ENCODE measurements around the gene NUMB.

Gene NUMB

GRCh38 chr14:73241481-73242165 is 216.7 kb downstream of the NUMB start:
- no peak for DNase-seq

GRCh38 chr14:73240816-73241480 is 217.4 kb downstream of the NUMB start:
- DNase-seq, result no peak

- DNase-seq, result no peak
Observed at GRCh38 chr14:73239393-73240241, 218.7 kb downstream of the NUMB start.

- DNase-seq, result no peak
Observed at GRCh38 chr14:73238941-73239340, 219.4 kb downstream of the NUMB start.

- no peak for DNase-seq
Observed at GRCh38 chr14:73238424-73238852, 219.9 kb downstream of the NUMB start.

GRCh38 chr14:73237786-73238423 is 220.4 kb downstream of the NUMB start:
- no peak for DNase-seq

GRCh38 chr14:73237219-73237785 is 221.0 kb downstream of the NUMB start, which contains the start of gene PAPLN:
Gene PAPLN (plus strand): TSS chr14:73237506. CDS start chr14:73239779, 2,273 bp downstream.
- no peak for DNase-seq

- DNase-seq, result no peak
Observed at GRCh38 chr14:73236752-73237218, 221.6 kb downstream of the NUMB start.

GRCh38 chr14:73236157-73236556 is 222.2 kb downstream of the NUMB start:
- no peak for DNase-seq

GRCh38 chr14:73235531-73236155 is 222.7 kb downstream of the NUMB start:
- no peak for DNase-seq

- DNase-seq, result no peak
Observed at GRCh38 chr14:73234586-73235394, 223.6 kb downstream of the NUMB start.

GRCh38 chr14:73234029-73234428 is 224.3 kb downstream of the NUMB start:
- no peak for DNase-seq

GRCh38 chr14:73233564-73233963 is 224.8 kb downstream of the NUMB start:
- no peak for DNase-seq

GRCh38 chr14:73232984-73233383 is 225.4 kb downstream of the NUMB start:
- DNase-seq, result no peak

- no peak for DNase-seq
Observed at GRCh38 chr14:73231981-73232851, 226.1 kb downstream of the NUMB start.

GRCh38 chr14:73230051-73230450 is 228.3 kb downstream of the NUMB start:
- no peak for DNase-seq

- DNase-seq, result no peak
Observed at GRCh38 chr14:73227812-73228781, 230.2 kb downstream of the NUMB start.

- DNase-seq, result no peak
Observed at GRCh38 chr14:73225496-73225895, 232.8 kb downstream of the NUMB start.

Measured in NCI-H146 (cell line).